ENCODE measurements around the gene C6orf163. TPM values are rescaled to one million over a fixed set of nuclear protein-coding genes. Genes with fewer than 3 reads are reported as not detected.

The C6orf163 gene
- total RNA-seq, 1 experiment from 2014 or later: 1.5 TPM

GRCh38 chr6:87378947-87379346 is 34.3 kb downstream of the C6orf163 start (continued):
- TF ChIP-seq, protein P1, sequence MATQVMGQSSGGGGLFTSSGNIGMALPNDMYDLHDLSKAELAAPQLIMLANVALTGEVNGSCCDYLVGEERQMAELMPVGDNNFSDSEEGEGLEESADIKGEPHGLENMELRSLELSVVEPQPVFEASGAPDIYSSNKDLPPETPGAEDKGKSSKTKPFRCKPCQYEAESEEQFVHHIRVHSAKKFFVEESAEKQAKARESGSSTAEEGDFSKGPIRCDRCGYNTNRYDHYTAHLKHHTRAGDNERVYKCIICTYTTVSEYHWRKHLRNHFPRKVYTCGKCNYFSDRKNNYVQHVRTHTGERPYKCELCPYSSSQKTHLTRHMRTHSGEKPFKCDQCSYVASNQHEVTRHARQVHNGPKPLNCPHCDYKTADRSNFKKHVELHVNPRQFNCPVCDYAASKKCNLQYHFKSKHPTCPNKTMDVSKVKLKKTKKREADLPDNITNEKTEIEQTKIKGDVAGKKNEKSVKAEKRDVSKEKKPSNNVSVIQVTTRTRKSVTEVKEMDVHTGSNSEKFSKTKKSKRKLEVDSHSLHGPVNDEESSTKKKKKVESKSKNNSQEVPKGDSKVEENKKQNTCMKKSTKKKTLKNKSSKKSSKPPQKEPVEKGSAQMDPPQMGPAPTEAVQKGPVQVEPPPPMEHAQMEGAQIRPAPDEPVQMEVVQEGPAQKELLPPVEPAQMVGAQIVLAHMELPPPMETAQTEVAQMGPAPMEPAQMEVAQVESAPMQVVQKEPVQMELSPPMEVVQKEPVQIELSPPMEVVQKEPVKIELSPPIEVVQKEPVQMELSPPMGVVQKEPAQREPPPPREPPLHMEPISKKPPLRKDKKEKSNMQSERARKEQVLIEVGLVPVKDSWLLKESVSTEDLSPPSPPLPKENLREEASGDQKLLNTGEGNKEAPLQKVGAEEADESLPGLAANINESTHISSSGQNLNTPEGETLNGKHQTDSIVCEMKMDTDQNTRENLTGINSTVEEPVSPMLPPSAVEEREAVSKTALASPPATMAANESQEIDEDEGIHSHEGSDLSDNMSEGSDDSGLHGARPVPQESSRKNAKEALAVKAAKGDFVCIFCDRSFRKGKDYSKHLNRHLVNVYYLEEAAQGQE (IDR thresholded peaks at IDR 0.05; ENCODE audit: low read depth): no peak

GRCh38 chr6:87382861-87383260 is 38.2 kb downstream of the C6orf163 start:
- no TSS peak for BruUV-seq (replicated peaks)
- Histone ChIP-seq H3K9me3 (ENCODE audit: control insufficient read depth in 1 of 2, insufficient read depth in 1 of 2, low read depth in 1 of 2, low read length in 2 of 2) (no peaks in the 10 kb centered on the region), H3K36me3 (ENCODE audit: control insufficient read depth in 1 of 2, insufficient read depth in 2 of 2, low read length in 2 of 2) (no peaks in the 10 kb centered on the region), H3K4me3 (replicated peaks in 1 of 2; ENCODE audit: low read depth in 1 of 2, low read length in 2 of 2) (no peak overlapping the region), H3K27me3 (ENCODE audit: insufficient read depth, low read length) (no peaks in the 10 kb centered on the region), H2AFZ (ENCODE audit: low read depth, low read length, poor library complexity, severe bottlenecking) (no peak overlapping the region), H4K20me1 (ENCODE audit: insufficient read depth) (no peaks in the 10 kb centered on the region), H3K4me2 (ENCODE audit: low read length) (no peak overlapping the region), H3K9me2 (ENCODE audit: insufficient read depth) (no peaks in the 10 kb centered on the region), H3K4me1 (ENCODE audit: control insufficient read depth in 1 of 2, insufficient read depth in 2 of 2, low read length in 2 of 2) (no peaks in the 10 kb centered on the region), H3K79me2 (ENCODE audit: insufficient read depth, low read length) (no peaks in the 10 kb centered on the region), H3K9ac (ENCODE audit: low read length) (no peak overlapping the region), H3K27ac (ENCODE audit: low read depth, low read length) (no peak overlapping the region)
- TF ChIP-seq, protein P2, sequence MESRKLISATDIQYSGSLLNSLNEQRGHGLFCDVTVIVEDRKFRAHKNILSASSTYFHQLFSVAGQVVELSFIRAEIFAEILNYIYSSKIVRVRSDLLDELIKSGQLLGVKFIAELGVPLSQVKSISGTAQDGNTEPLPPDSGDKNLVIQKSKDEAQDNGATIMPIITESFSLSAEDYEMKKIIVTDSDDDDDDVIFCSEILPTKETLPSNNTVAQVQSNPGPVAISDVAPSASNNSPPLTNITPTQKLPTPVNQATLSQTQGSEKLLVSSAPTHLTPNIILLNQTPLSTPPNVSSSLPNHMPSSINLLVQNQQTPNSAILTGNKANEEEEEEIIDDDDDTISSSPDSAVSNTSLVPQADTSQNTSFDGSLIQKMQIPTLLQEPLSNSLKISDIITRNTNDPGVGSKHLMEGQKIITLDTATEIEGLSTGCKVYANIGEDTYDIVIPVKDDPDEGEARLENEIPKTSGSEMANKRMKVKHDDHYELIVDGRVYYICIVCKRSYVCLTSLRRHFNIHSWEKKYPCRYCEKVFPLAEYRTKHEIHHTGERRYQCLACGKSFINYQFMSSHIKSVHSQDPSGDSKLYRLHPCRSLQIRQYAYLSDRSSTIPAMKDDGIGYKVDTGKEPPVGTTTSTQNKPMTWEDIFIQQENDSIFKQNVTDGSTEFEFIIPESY (IDR thresholded peaks at IDR 0.05; ENCODE audit: extremely low read depth, insufficient replicate concordance, low read length): no peak
- TF ChIP-seq EGR1 (IDR thresholded peaks at IDR 0.05; ENCODE audit: low read depth) (no peak), TCF7L2 (IDR thresholded peaks at IDR 0.05; ENCODE audit: borderline replicate concordance, extremely low read depth, insufficient read depth, insufficient read length) (no peak), SIN3A (IDR thresholded peaks at IDR 0.05; ENCODE audit: low read depth) (no peak), POLR2A (IDR thresholded peaks at IDR 0.05; ENCODE audit: borderline replicate concordance, extremely low read depth, insufficient read depth, insufficient read length) (no peak), EZH2phosphoT487 (IDR thresholded peaks at IDR 0.05; ENCODE audit: borderline replicate concordance) (no peak), SP1 (IDR thresholded peaks at IDR 0.05; ENCODE audit: low read depth) (no peak), YY1 (IDR thresholded peaks at IDR 0.05; ENCODE audit: extremely low read depth, insufficient replicate concordance, low read depth, low read length) (no peak), MAX (IDR thresholded peaks at IDR 0.05) (no peak)
- TF ChIP-seq, protein P3, sequence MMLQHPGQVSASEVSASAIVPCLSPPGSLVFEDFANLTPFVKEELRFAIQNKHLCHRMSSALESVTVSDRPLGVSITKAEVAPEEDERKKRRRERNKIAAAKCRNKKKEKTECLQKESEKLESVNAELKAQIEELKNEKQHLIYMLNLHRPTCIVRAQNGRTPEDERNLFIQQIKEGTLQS (IDR thresholded peaks at IDR 0.05): no peak
- ATAC-seq (no peak), DNase-seq (ENCODE audit: low read depth, low spot score) (no peak)
- ChIA-PET RAD21 (ENCODE audit: low non-redundant PET in 1 of 2, low total read pairs in 2 of 2, uncharacterized antibody in 2 of 2, unreplicated experiment in 2 of 2) (no interaction called here), POLR2A (no interaction called here), CTCF (no interaction called here)
- intact Hi-C loops (cut with micrococcal nuclease): no loop called here
